Measurements from ENCODE around the gene ARSG.

Gene ARSG

DNA sequence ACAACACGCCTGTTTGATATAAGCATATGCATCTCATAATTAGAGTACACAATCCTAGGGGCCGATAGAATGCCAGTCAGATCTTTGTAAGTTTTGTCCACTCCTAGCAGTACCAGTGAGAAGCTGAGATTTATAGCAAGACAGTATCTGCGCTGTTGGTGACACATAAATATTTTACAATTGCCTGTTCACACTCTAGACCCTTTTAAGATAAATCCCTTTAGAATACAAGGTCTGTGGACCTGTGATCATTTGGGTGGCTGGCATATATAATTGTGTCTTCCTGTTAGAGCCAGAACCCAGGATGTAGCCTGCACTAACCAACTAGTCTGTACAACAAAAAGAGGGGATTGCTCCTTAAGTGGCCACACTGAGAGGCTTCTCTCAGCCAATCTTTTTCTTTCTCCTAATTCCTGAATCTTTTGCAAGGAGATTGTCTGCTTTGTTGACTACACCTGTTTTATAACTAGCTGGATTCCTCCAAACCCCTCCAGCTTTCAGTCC, 91.3 kb downstream of the ARSG start:
- Histone ChIP-seq H3K27ac (no peak overlapping the region), H3K9ac (no peak overlapping the region), H3K79me2 (ENCODE audit: insufficient read depth, low read depth) (no peaks in the 10 kb centered on the region), H3K36me3 (ENCODE audit: insufficient read depth) (no peaks in the 10 kb centered on the region), H3K27me3 (ENCODE audit: insufficient read depth, low read depth) (no peaks in the 10 kb centered on the region), H3K4me2 (no peak overlapping the region), H3K4me3 (IDR thresholded peaks at IDR 0.05; ENCODE audit: insufficient read depth, low read depth, low read length) (no peak overlapping the region), H3K4me1 (ENCODE audit: low read depth, poor library complexity, severe bottlenecking) (no peaks in the 10 kb centered on the region), H4K20me1 (ENCODE audit: insufficient read depth) (no peaks in the 10 kb centered on the region), H2AFZ (ENCODE audit: low read depth) (no peak overlapping the region)
- TF ChIP-seq CTCF (conservative IDR thresholded peaks at IDR 0.05; ENCODE audit: low read depth, low read length): no peak

- H2AFZ ChIP-seq (ENCODE audit: low read depth): no peak overlapping the region
- no peak overlapping the region for H3K4me3 ChIP-seq (IDR thresholded peaks at IDR 0.05; ENCODE audit: insufficient read depth, low read depth, low read length)
- no peak for TF ChIP-seq CTCF (conservative IDR thresholded peaks at IDR 0.05; ENCODE audit: low read depth, low read length)
- no peaks in the 10 kb centered on the region for H4K20me1 ChIP-seq (ENCODE audit: insufficient read depth)
- no peak overlapping the region for H3K9ac ChIP-seq
- no peak overlapping the region for H3K4me2 ChIP-seq
- H3K79me2 ChIP-seq (ENCODE audit: insufficient read depth, low read depth): no peaks in the 10 kb centered on the region
- no peaks in the 10 kb centered on the region for H3K4me1 ChIP-seq (ENCODE audit: low read depth, poor library complexity, severe bottlenecking)
- no peaks in the 10 kb centered on the region for H3K27me3 ChIP-seq (ENCODE audit: insufficient read depth, low read depth)
- H3K27ac ChIP-seq: no peak overlapping the region
- H3K36me3 ChIP-seq (ENCODE audit: insufficient read depth): no peaks in the 10 kb centered on the region
These were observed 91.8 kb downstream of the ARSG start for GRCh38 chr17:68383120-68383442.

- H3K27me3 ChIP-seq (ENCODE audit: insufficient read depth, low read depth): no peaks in the 10 kb centered on the region
- H4K20me1 ChIP-seq (ENCODE audit: insufficient read depth): no peaks in the 10 kb centered on the region
- no peak overlapping the region for H3K27ac ChIP-seq
- H3K79me2 ChIP-seq (ENCODE audit: insufficient read depth, low read depth): no peaks in the 10 kb centered on the region
- TF ChIP-seq CTCF (conservative IDR thresholded peaks at IDR 0.05; ENCODE audit: low read depth, low read length): no peak
- H3K9ac ChIP-seq: no peak overlapping the region
- no peaks in the 10 kb centered on the region for H3K36me3 ChIP-seq (ENCODE audit: insufficient read depth)
- H3K4me1 ChIP-seq (ENCODE audit: low read depth, poor library complexity, severe bottlenecking): no peaks in the 10 kb centered on the region
- H3K4me2 ChIP-seq: no peak overlapping the region
- no peak overlapping the region for H2AFZ ChIP-seq (ENCODE audit: low read depth)
- no peak overlapping the region for H3K4me3 ChIP-seq (IDR thresholded peaks at IDR 0.05; ENCODE audit: insufficient read depth, low read depth, low read length)
These were observed 92.4 kb downstream of the ARSG start for GRCh38 chr17:68383443-68384321.

- H3K9ac ChIP-seq: no peak overlapping the region
- H3K4me1 ChIP-seq (ENCODE audit: low read depth, poor library complexity, severe bottlenecking): no peaks in the 10 kb centered on the region
- H3K4me2 ChIP-seq: no peak overlapping the region
These were observed 93.2 kb downstream of the ARSG start for GRCh38 chr17:68384471-68384870.

More at GRCh38 chr17:68384471-68384870, 93.2 kb downstream of the ARSG start:
- Histone ChIP-seq H3K27me3 (ENCODE audit: insufficient read depth, low read depth) (no peaks in the 10 kb centered on the region), H3K27ac (no peak overlapping the region), H2AFZ (ENCODE audit: low read depth) (no peak overlapping the region), H3K79me2 (ENCODE audit: insufficient read depth, low read depth) (no peaks in the 10 kb centered on the region), H3K4me3 (IDR thresholded peaks at IDR 0.05; ENCODE audit: insufficient read depth, low read depth, low read length) (no peak overlapping the region), H3K36me3 (ENCODE audit: insufficient read depth) (no peaks in the 10 kb centered on the region), H4K20me1 (ENCODE audit: insufficient read depth) (no peaks in the 10 kb centered on the region)
- TF ChIP-seq CTCF (conservative IDR thresholded peaks at IDR 0.05; ENCODE audit: low read depth, low read length): no peak
